ENCODE results near the gene TAF3.

TAF3 gene

GRCh38 chr10:8064436-8064835, 246.1 kb downstream of the TAF3 start:
- H3K4me2 ChIP-seq (ENCODE audit: insufficient read depth, low read length), result no peak overlapping the region
- peaks cover 95% of the 10 kb centered on the region for H3K79me2 ChIP-seq (ENCODE audit: insufficient read depth, low read length)
- H3K36me3 ChIP-seq (ENCODE audit: insufficient read depth, low read length), result peaks cover 94% of the 10 kb centered on the region
- TF ChIP-seq CTCF (IDR thresholded peaks at IDR 0.05; ENCODE audit: borderline replicate concordance, extremely low read depth, low read length, poor library complexity, severe bottlenecking) (no peak), EZH2 (IDR thresholded peaks at IDR 0.05; ENCODE audit: borderline replicate concordance, low read depth, low read length, severe bottlenecking) (no peak)
- H3K27me3 ChIP-seq (ENCODE audit: insufficient read depth, low read length, poor library complexity), result no peaks in the 10 kb centered on the region
- DNase-seq, result no peak
- no peak overlapping the region for H3K4me3 ChIP-seq (ENCODE audit: low read depth in 1 of 2, low read length in 2 of 2)
- peaks cover 85% of the 10 kb centered on the region for H3K4me1 ChIP-seq (ENCODE audit: insufficient read depth, low read length)
- peak overlapping the region; percentile 29; the same call in 1 of the 2 replicates for H3K27ac ChIP-seq (ENCODE audit: low read length)
- no peak overlapping the region for H2AFZ ChIP-seq (ENCODE audit: low read depth, low read length)
- ATAC-seq (ENCODE audit: insufficient read depth, low read depth), result no peak
- peaks cover 63% of the 10 kb centered on the region for H4K20me1 ChIP-seq (ENCODE audit: insufficient read depth, low read length)
- no peak overlapping the region for H3K9ac ChIP-seq (ENCODE audit: low read depth, low read length)
- H3K9me3 ChIP-seq (ENCODE audit: insufficient read depth, low read length, severe bottlenecking), result no peaks in the 10 kb centered on the region

GRCh38 chr10:8065651-8066050, 247.3 kb downstream of the TAF3 start:
- Histone ChIP-seq H3K36me3 (ENCODE audit: insufficient read depth, low read length) (peaks cover 100% of the 10 kb centered on the region), H4K20me1 (ENCODE audit: insufficient read depth, low read length) (peaks cover 65% of the 10 kb centered on the region), H3K9ac (ENCODE audit: low read depth, low read length) (no peak overlapping the region), H3K79me2 (ENCODE audit: insufficient read depth, low read length) (peaks cover 95% of the 10 kb centered on the region), H3K4me1 (ENCODE audit: insufficient read depth, low read length) (peaks cover 76% of the 10 kb centered on the region), H3K27me3 (ENCODE audit: insufficient read depth, low read length, poor library complexity) (no peaks in the 10 kb centered on the region), H2AFZ (ENCODE audit: low read depth, low read length) (no peak overlapping the region), H3K4me3 (ENCODE audit: low read depth in 1 of 2, low read length in 2 of 2) (no peak overlapping the region), H3K4me2 (ENCODE audit: insufficient read depth, low read length) (no peak overlapping the region; the same call in 1 of the 2 replicates), H3K9me3 (ENCODE audit: insufficient read depth, low read length, severe bottlenecking) (no peaks in the 10 kb centered on the region), H3K27ac (ENCODE audit: low read length) (no peak overlapping the region)
- ATAC-seq (ENCODE audit: insufficient read depth, low read depth) (no peak), DNase-seq (no peak)
- TF ChIP-seq CTCF (IDR thresholded peaks at IDR 0.05; ENCODE audit: borderline replicate concordance, extremely low read depth, low read length, poor library complexity, severe bottlenecking) (no peak), EZH2 (IDR thresholded peaks at IDR 0.05; ENCODE audit: borderline replicate concordance, low read depth, low read length, severe bottlenecking) (no peak)

GRCh38 chr10:8066124-8066523, 247.8 kb downstream of the TAF3 start:
- DNase-seq, result no peak
- H3K9ac ChIP-seq (ENCODE audit: low read depth, low read length), result no peak overlapping the region
- H4K20me1 ChIP-seq (ENCODE audit: insufficient read depth, low read length), result peaks cover 65% of the 10 kb centered on the region
- H3K4me1 ChIP-seq (ENCODE audit: insufficient read depth, low read length), result peaks cover 71% of the 10 kb centered on the region
- TF ChIP-seq CTCF (IDR thresholded peaks at IDR 0.05; ENCODE audit: borderline replicate concordance, extremely low read depth, low read length, poor library complexity, severe bottlenecking), result no peak
- no peak for TF ChIP-seq EZH2 (IDR thresholded peaks at IDR 0.05; ENCODE audit: borderline replicate concordance, low read depth, low read length, severe bottlenecking)
- H3K36me3 ChIP-seq (ENCODE audit: insufficient read depth, low read length), result peaks cover 100% of the 10 kb centered on the region
- H3K4me3 ChIP-seq (ENCODE audit: low read depth in 1 of 2, low read length in 2 of 2), result no peak overlapping the region
- ATAC-seq (ENCODE audit: insufficient read depth, low read depth), result no peak
- peaks cover 95% of the 10 kb centered on the region for H3K79me2 ChIP-seq (ENCODE audit: insufficient read depth, low read length)
- H2AFZ ChIP-seq (ENCODE audit: low read depth, low read length), result no peak overlapping the region
- no peak overlapping the region; the same call in 1 of the 2 replicates for H3K4me2 ChIP-seq (ENCODE audit: insufficient read depth, low read length)
- H3K27ac ChIP-seq (ENCODE audit: low read length), result no peak overlapping the region
- no peaks in the 10 kb centered on the region for H3K27me3 ChIP-seq (ENCODE audit: insufficient read depth, low read length, poor library complexity)
- no peaks in the 10 kb centered on the region for H3K9me3 ChIP-seq (ENCODE audit: insufficient read depth, low read length, severe bottlenecking)

Data from DND-41 (cell line).